Measurements from ENCODE around the gene CAAP1.

CAAP1 gene

DNA sequence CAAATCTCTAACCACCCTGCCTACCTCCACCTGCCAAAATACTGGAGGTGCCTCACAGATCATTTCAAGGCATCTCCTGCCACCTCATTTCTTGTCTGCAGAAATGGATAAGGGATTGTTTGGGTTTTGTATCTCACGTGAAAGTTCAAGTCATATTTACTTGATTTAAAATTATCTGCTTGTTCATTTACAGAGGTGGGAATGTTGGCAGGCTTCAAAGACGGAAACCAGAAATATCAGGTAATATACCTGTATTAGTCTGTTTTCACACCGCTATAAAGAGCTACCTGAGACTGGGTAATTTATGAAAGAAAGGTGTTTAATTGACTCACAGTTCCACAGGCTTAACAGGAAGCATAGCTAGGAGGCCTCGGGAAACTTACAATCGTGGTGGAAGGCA is 85.4 kb downstream of the CAAP1 start:
- no peaks in the 10 kb centered on the region for H3K36me3 Mint-ChIP-seq (ENCODE audit: low read depth)
- no peaks in the 10 kb centered on the region for H3K4me1 Mint-ChIP-seq (ENCODE audit: low read depth)
- H3K4me3 Mint-ChIP-seq, result no peak overlapping the region
- no peak overlapping the region for H3K27ac Mint-ChIP-seq
- no peaks in the 10 kb centered on the region for H3K9me3 Mint-ChIP-seq
- intact Hi-C loops (cut with micrococcal nuclease), result no loop called here
- H3K27me3 Mint-ChIP-seq, result no peaks in the 10 kb centered on the region

DNA sequence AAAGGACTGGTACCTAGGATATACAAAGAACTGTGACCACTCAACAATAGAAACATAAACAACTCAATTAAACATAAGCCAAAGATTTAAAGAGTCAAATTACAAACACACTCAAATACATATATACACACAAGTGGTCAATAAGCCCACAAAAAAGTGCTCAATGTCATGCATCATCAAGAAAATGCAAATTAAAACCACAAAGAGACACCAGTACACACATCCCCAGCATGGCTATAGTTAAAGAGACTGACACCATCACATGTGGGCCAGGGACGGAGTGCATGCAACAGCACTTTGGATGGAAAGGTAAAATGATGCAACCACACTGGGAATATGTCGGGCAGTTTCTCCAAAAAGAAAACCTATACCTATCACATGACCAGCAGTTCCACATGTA is 89.7 kb downstream of the CAAP1 start:
- H3K4me3 Mint-ChIP-seq, result no peak overlapping the region
- no peaks in the 10 kb centered on the region for H3K36me3 Mint-ChIP-seq (ENCODE audit: low read depth)
- no peak overlapping the region for H3K27ac Mint-ChIP-seq
- intact Hi-C loops (cut with micrococcal nuclease), result no loop called here
- no peaks in the 10 kb centered on the region for H3K9me3 Mint-ChIP-seq
- no peaks in the 10 kb centered on the region for H3K27me3 Mint-ChIP-seq
- no peaks in the 10 kb centered on the region for H3K4me1 Mint-ChIP-seq (ENCODE audit: low read depth)

DNA sequence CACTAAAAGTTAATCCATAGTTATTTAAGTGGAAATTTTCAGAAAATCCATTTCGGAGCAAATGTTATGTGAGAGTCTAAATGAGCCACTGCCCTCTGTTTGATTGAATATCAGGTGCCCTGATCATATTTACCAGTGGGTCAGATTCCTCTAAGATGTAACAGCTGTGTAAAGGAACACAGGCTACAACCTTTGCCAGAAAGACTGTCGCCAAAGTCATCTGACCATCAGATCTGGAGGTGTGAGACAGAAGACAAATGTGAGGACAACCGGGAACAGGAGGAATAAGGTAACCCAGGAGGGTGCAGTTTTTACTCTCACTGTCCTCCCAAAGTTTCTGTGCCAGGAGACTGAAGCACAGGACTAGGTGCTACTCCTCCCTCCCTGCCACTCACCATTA is 90.8 kb downstream of the CAAP1 start:
- Mint-ChIP-seq H3K9me3 (no peaks in the 10 kb centered on the region), H3K4me1 (ENCODE audit: low read depth) (no peaks in the 10 kb centered on the region), H3K27me3 (no peaks in the 10 kb centered on the region), H3K36me3 (ENCODE audit: low read depth) (no peaks in the 10 kb centered on the region), H3K4me3 (no peak overlapping the region), H3K27ac (no peak overlapping the region)
- intact Hi-C loops (cut with micrococcal nuclease), result no loop called here

DNA sequence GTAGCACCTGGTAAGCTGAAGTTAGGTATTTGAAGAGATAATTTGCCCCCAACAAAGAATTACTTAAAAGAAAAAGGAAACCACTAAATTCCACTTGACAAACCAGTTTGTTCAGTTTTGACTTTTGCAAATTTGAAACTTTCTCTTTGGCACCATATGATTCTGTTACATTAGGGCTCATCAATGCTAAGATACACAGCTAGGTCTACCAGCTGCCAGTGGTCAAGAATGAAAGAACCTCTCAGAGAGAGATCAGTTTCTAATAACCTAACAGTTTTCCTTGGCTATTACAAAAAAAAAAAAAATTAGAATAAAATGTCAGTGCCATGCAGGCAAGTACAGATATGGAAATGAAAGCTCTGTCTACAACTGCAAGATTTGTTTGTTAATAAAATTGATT is 92.3 kb downstream of the CAAP1 start:
- Mint-ChIP-seq H3K27me3 (no peaks in the 10 kb centered on the region), H3K4me3 (no peak overlapping the region), H3K36me3 (ENCODE audit: low read depth) (no peaks in the 10 kb centered on the region), H3K27ac (no peak overlapping the region), H3K9me3 (no peaks in the 10 kb centered on the region), H3K4me1 (ENCODE audit: low read depth) (no peaks in the 10 kb centered on the region)
- intact Hi-C loops (cut with micrococcal nuclease), result no loop called here

DNA sequence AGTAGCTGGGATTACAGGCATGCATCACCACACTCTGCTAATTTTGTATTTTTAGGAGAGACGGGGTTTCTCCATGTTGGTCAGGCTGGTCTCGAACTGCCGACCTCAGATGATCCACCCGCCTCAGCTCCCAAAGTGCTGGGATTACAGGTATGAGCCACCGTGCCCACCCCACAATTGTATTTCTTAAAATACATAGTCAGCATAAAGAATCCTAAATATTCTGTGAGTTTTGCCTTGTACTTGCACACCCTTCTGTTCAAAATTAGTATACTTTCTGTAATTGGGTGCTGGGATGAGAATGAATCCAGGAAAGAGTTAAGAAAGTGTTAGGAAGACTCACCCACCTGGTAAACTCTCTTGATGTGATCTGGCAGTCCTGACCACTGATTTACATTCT is 101.3 kb downstream of the CAAP1 start:
- no peak overlapping the region for H3K27ac Mint-ChIP-seq
- H3K27me3 Mint-ChIP-seq, result no peaks in the 10 kb centered on the region
- intact Hi-C loops (cut with micrococcal nuclease), result no loop called here
- H3K4me1 Mint-ChIP-seq (ENCODE audit: low read depth), result no peaks in the 10 kb centered on the region
- H3K9me3 Mint-ChIP-seq, result no peaks in the 10 kb centered on the region
- no peaks in the 10 kb centered on the region for H3K36me3 Mint-ChIP-seq (ENCODE audit: low read depth)
- H3K4me3 Mint-ChIP-seq, result no peak overlapping the region

All from dendritic cell treated with granulocyte-macrophage colony-stimulating factor and Interleukin-4, amounts not matched to agents 40 ng/mL and 50 ng/mL, for 4 days (primary cell).